HepG2 (cell line): ENCODE data around the gene RIMS3. TPM values are rescaled to one million over a fixed set of nuclear protein-coding genes. Genes with fewer than 3 reads are reported as not detected.

ENCODE experiments used
- ATAC-seq: fragments of 200-7000 bp; cut with Tn5 transposase; 3 replicates; pipeline ENCODE4 v1.9.1; 2020; ENCODE audit warnings: mild to moderate bottlenecking, moderate library complexity
- BruUV-seq: library from RNA; stranded (reverse); fragments of 400-500 nt; replicated peaks from 2 replicates; lab custom pipeline; 2021; lab: Mats Ljungman, UMichigan
- CTCF ChIA-PET: fragments of 300-600 bp; formaldehyde crosslinking; extraction: SDS; loops from one replicate; lab custom pipeline; 2021; ENCODE audit warnings: low total read pairs, inconsistent platforms, low intra/inter-chr PET ratio; lab: Yijun Ruan, JAX
- POLR2A ChIA-PET: fragments of 350-600 bp; sonication (Branson Sonifier 250); formaldehyde crosslinking; loops from one replicate; lab custom pipeline; 2020; ENCODE audit warnings: antibody characterized with exemption, inconsistent platforms; lab: Yijun Ruan, JAX
- DNase-seq: peaks from one replicate; pipeline ENCODE4 v3.0.0-alpha.2; 2015; ENCODE audit warnings: low spot score
- FAIRE-seq: peaks from 3 replicates; lab custom pipeline; 2011; peaks lifted over from hg19 to GRCh38; lab: Jason Lieb, UNC
- H2AFZ ChIP-seq: one replicate; pipeline ENCODE4 v1.6.1; 2011; ENCODE audit warnings: low read length, inconsistent platforms
- H3K27ac ChIP-seq: fragments of 300-600 bp; 3 replicates; pipeline ENCODE4 v1.8.0; 2011; ENCODE audit warnings: mixed run types, mild to moderate bottlenecking, mixed read lengths, low read length, inconsistent platforms; ENCODE audit not compliant: insufficient read depth; ENCODE audit errors: extremely low read length
- H3K27me3 ChIP-seq, 2 experiments: fragments of 200-600 bp in 1 of 2; 2 replicates in 1 of 2; 3 replicates in 1 of 2; pipeline versions ENCODE4 v1.6.0 to v1.8.0; 2011; ENCODE audit warnings: low read length in 2 of 2, mild to moderate bottlenecking in 2 of 2, moderate library complexity in 2 of 2, inconsistent platforms in 1 of 2; ENCODE audit not compliant: insufficient read depth in 2 of 2, control insufficient read depth in 1 of 2
- H3K36me3 ChIP-seq, 2 experiments: fragments of 200-600 bp in 1 of 2; replicated peaks in 1 of 2; 2 replicates in 1 of 2; 3 replicates in 1 of 2; pipeline versions ENCODE4 v1.5.1 to v1.8.0; 2011; ENCODE audit warnings: low read length in 2 of 2, inconsistent platforms in 1 of 2; ENCODE audit not compliant: insufficient read depth in 2 of 2, control insufficient read depth in 1 of 2
- H3K4me1 ChIP-seq: 2 replicates; pipeline ENCODE4 v1.5.1; 2012; ENCODE audit warnings: low read length, inconsistent platforms; ENCODE audit not compliant: insufficient read depth
- H3K4me2 ChIP-seq: 2 replicates; pipeline ENCODE4 v1.6.0; 2011; ENCODE audit warnings: low read depth, low read length, inconsistent platforms
- H3K4me3 ChIP-seq, 3 experiments: fragments of 200-600 bp in 1 of 3; sonication (generic), shearing (Covaris generic) in 1 of 3; replicated peaks in 1 of 3; 2 replicates each; pipeline ENCODE4 v1.5.1; 2011 to 2016; ENCODE audit warnings: low read length in 3 of 3, inconsistent platforms in 2 of 3, low read depth in 2 of 3, mild to moderate bottlenecking in 2 of 3, control low read depth in 1 of 3, mixed read lengths in 1 of 3; ENCODE audit not compliant: insufficient read depth in 1 of 3
- H3K79me2 ChIP-seq: one replicate; pipeline ENCODE4 v1.6.1; 2011; ENCODE audit warnings: low read length, inconsistent platforms; ENCODE audit not compliant: insufficient read depth
- H3K9ac ChIP-seq: 2 replicates; pipeline ENCODE4 v1.6.0; 2011; ENCODE audit warnings: mild to moderate bottlenecking, low read depth, low read length, inconsistent platforms; ENCODE audit not compliant: insufficient read depth
- H3K9me3 ChIP-seq: 2 replicates; pipeline ENCODE4 v1.5.1; 2012; ENCODE audit warnings: mild to moderate bottlenecking, low read length
- H4K20me1 ChIP-seq: 2 replicates; pipeline ENCODE4 v1.6.0; 2011; ENCODE audit warnings: inconsistent platforms, mild to moderate bottlenecking, low read length, moderate library complexity; ENCODE audit not compliant: insufficient read depth
- ATF7-NPFF ChIP-seq: sonication (generic); formaldehyde crosslinking; IDR thresholded peaks from 2 replicates; pipeline ENCODE4 v1.8.1; 2023; ENCODE audit warnings: mild to moderate bottlenecking, low read depth, missing genetic modification reagents, moderate library complexity
- IKZF1 ChIP-seq: fragments of 450-650 bp; IDR thresholded peaks from 2 replicates; pipeline ENCODE4 v1.7.1; 2016
- POLR2AphosphoS5 ChIP-seq: IDR thresholded peaks from 2 replicates; pipeline ENCODE4 v1.6.1; 2012; ENCODE audit warnings: low read depth, low read length
- SKIL ChIP-seq: sonication (generic); formaldehyde crosslinking; IDR thresholded peaks from 2 replicates; pipeline ENCODE4 v1.8.0; 2022; ENCODE audit warnings: missing genetic modification reagents, mild to moderate bottlenecking, moderate library complexity, borderline replicate concordance
- ZNF615 ChIP-seq: sonication (generic); formaldehyde crosslinking; IDR thresholded peaks from 2 replicates; pipeline ENCODE4 v1.5.0; 2020; ENCODE audit warnings: mild to moderate bottlenecking, missing genetic modification reagents, borderline replicate concordance
- whole genome bisulfite sequencing: methylation state at CpG from one replicate; pipeline ENCODE4 v1.1.6; 2017; ENCODE audit warnings: low lambda C conversion rate; 5-methylcytosine and 5-hydroxymethylcytosine counted together
- in situ Hi-C: cut with HindIII; loops from 2 replicates; pipeline ENCODE4 v1.10.0; 2017; ENCODE audit warnings: low pct_unique_long_range_greater_than_20kb; ENCODE audit not compliant: extremely low pct_ligation_motif_present
- intact Hi-C: fragments of 100-400 bp; cut with micrococcal nuclease; formaldehyde crosslinking; loops from one replicate; pipeline ENCODE4 v1.10.0; 2022; ENCODE audit not compliant: unreplicated experiment
- polyA plus RNA-seq, 8 experiments: library from polyadenylated mRNA; depleted of rRNA in 3 of 8; stranded (reverse) in 7 of 8; unstranded in 1 of 8; fragments of >200 nt; fragmentation: Illumina TruSeq in 4 of 8; extraction: Trizol in 4 of 8; gene quantifications; 2 replicates each; pipeline versions ENCODE4 v1.2.1 to v1.2.3, GENCODE V29; 2011 to 2016; ENCODE audit warnings: low read depth in 4 of 8, missing spikeins in 1 of 8, mixed read lengths in 1 of 8; ENCODE audit not compliant: insufficient read depth in 1 of 8
- total RNA-seq, 5 experiments: library from RNA; depleted of rRNA; stranded (reverse); fragments of >200 nt; fragmentation: Illumina TruSeq; extraction: Trizol; gene quantifications; 2 replicates each; pipeline ENCODE4 v1.2.3, GENCODE V29; 2016; ENCODE audit warnings: low read depth in 1 of 5
- TF ChIP-seq, protein P1 (sequence below): sonication (generic); formaldehyde crosslinking; IDR thresholded peaks from 2 replicates; pipeline ENCODE4 v1.9.0; 2021; ENCODE audit warnings: missing genetic modification reagents, borderline replicate concordance

The RIMS3 gene
- total and polyA plus RNA-seq, 2 of the 13 experiments (the other 11 are each of a cell fraction or from before 2014, with no cell fraction given), result 2.1 to 5.4 TPM

GRCh38 chr1:40622936-40623629 lies 42.4 kb downstream of the RIMS3 start:
- no peak for ATAC-seq
- H3K27me3 ChIP-seq, result no peaks in the 10 kb centered on the region
- ChIA-PET POLR2A (no interaction called here), CTCF (no interaction called here)
- H3K79me2 ChIP-seq, result no peaks in the 10 kb centered on the region
- H3K9ac ChIP-seq, result no peak overlapping the region
- no peak overlapping the region for H3K27ac ChIP-seq
- H3K4me2 ChIP-seq, result no peak overlapping the region
- no peaks in the 10 kb centered on the region for H4K20me1 ChIP-seq
- intact Hi-C loops, result no loop called here
- in situ Hi-C loops, result loop anchor here (10.0 kb wide), 2 partner anchors 212 to 332 kb away; no protein-coding TSS in a partner anchor
- no peaks in the 10 kb centered on the region for H3K4me1 ChIP-seq
- H3K9me3 ChIP-seq, result no peaks in the 10 kb centered on the region
- no peak overlapping the region for H3K4me3 ChIP-seq
- BruUV-seq, result no TSS peak
- no peak overlapping the region for H2AFZ ChIP-seq
- no peak for DNase-seq
- H3K36me3 ChIP-seq, result no peaks in the 10 kb centered on the region
- FAIRE-seq, result no peak
- WGBS, result 41% methylated on average over 4 of the region's 4 CpGs
- no peak for TF ChIP-seq IKZF1
- TF ChIP-seq POLR2AphosphoS5, result no peak
- no peak for TF ChIP-seq ATF7-NPFF (CRISPR knock-in tag)
- TF ChIP-seq SKIL (CRISPR knock-in tag), result no peak
- no peak for TF ChIP-seq ZNF615 (CRISPR knock-in tag)
- TF ChIP-seq, protein P1, sequence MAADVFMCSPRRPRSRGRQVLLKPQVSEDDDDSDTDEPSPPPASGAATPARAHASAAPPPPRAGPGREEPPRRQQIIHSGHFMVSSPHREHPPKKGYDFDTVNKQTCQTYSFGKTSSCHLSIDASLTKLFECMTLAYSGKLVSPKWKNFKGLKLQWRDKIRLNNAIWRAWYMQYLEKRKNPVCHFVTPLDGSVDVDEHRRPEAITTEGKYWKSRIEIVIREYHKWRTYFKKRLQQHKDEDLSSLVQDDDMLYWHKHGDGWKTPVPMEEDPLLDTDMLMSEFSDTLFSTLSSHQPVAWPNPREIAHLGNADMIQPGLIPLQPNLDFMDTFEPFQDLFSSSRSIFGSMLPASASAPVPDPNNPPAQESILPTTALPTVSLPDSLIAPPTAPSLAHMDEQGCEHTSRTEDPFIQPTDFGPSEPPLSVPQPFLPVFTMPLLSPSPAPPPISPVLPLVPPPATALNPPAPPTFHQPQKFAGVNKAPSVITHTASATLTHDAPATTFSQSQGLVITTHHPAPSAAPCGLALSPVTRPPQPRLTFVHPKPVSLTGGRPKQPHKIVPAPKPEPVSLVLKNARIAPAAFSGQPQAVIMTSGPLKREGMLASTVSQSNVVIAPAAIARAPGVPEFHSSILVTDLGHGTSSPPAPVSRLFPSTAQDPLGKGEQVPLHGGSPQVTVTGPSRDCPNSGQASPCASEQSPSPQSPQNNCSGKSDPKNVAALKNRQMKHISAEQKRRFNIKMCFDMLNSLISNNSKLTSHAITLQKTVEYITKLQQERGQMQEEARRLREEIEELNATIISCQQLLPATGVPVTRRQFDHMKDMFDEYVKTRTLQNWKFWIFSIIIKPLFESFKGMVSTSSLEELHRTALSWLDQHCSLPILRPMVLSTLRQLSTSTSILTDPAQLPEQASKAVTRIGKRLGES (CRISPR knock-in tag), result no peak
